WTC11 (cell line): ENCODE data around the gene CHKA. TPM values are rescaled to one million over a fixed set of nuclear protein-coding genes. Genes with fewer than 3 reads are reported as not detected.

Experiments used
- ATAC-seq: fragments of 200-7000 bp; cut with Tn5 transposase; 2 replicates; pipeline ENCODE4 v1.10.0; 2021; ENCODE audit warnings: mild to moderate bottlenecking, moderate library complexity
- CTCF ChIA-PET: fragments of 300-600 bp; sonication (Branson Sonifier 250); formaldehyde crosslinking; loops from one replicate; lab custom pipeline; 2021; ENCODE audit warnings: antibody characterized with exemption; lab: Charles Lee
- POLR2A ChIA-PET: fragments of 350-600 bp; sonication (Branson Sonifier 250); formaldehyde crosslinking; loops from one replicate; lab custom pipeline; 2021; ENCODE audit warnings: antibody characterized with exemption; lab: Charles Lee
- DNase-seq: peaks from one replicate; pipeline ENCODE4 v3.0.0; 2021; ENCODE audit warnings: low spot score
- H3K27ac Mint-ChIP-seq: 2 replicates; pipeline ENCODE4 v1.8.0; 2021; ENCODE audit warnings: mixed read lengths
- H3K27me3 Mint-ChIP-seq: 2 replicates; pipeline ENCODE4 v1.8.0; 2021; ENCODE audit warnings: low read depth, mild to moderate bottlenecking, moderate library complexity, mixed read lengths
- H3K36me3 Mint-ChIP-seq: 2 replicates; pipeline ENCODE4 v1.8.0; 2021; ENCODE audit warnings: mixed read lengths
- H3K4me1 Mint-ChIP-seq: 2 replicates; pipeline ENCODE4 v1.8.0; 2022; ENCODE audit warnings: mixed read lengths
- H3K4me3 Mint-ChIP-seq: 2 replicates; pipeline ENCODE4 v1.8.0; 2021; ENCODE audit warnings: mild to moderate bottlenecking, moderate library complexity, mixed read lengths
- H3K9me3 Mint-ChIP-seq: 2 replicates; pipeline ENCODE4 v1.8.0; 2021; ENCODE audit warnings: mixed read lengths
- GTF2I ChIP-seq: fragments of 250-450 bp; sonication (Bioruptor Pico); conservative IDR thresholded peaks from 2 replicates; pipeline ENCODE4 v1.4.0; 2021; ENCODE audit warnings: mild to moderate bottlenecking
- JUN ChIP-seq: sonication (generic); formaldehyde crosslinking; IDR thresholded peaks from 2 replicates; pipeline ENCODE4 v1.8.0; 2023; ENCODE audit warnings: mild to moderate bottlenecking, missing genetic modification reagents
- MXD4 ChIP-seq: fragments of 250-450 bp; sonication (Bioruptor Pico); IDR thresholded peaks from 2 replicates; pipeline ENCODE4 v1.8.0; 2021; ENCODE audit warnings: mild to moderate bottlenecking, moderate library complexity, borderline replicate concordance
- NR1H2 ChIP-seq: sonication (generic); formaldehyde crosslinking; IDR thresholded peaks from 2 replicates; pipeline ENCODE4 v1.9.0; 2021; ENCODE audit warnings: mild to moderate bottlenecking, moderate library complexity, missing genetic modification reagents
- PRRX2 ChIP-seq: fragments of 250-450 bp; sonication (Bioruptor Pico); IDR thresholded peaks from 2 replicates; pipeline ENCODE4 v1.8.0; 2021; ENCODE audit warnings: mild to moderate bottlenecking
- SP1 ChIP-seq: sonication (generic); formaldehyde crosslinking; conservative IDR thresholded peaks from 2 replicates; pipeline ENCODE4 v1.8.1; 2022; ENCODE audit warnings: missing genetic modification reagents
- TCF7 ChIP-seq: sonication (generic); formaldehyde crosslinking; IDR thresholded peaks from 2 replicates; pipeline ENCODE4 v1.8.0; 2022; ENCODE audit warnings: mild to moderate bottlenecking, low read depth, missing genetic modification reagents, moderate library complexity
- ZNF138 ChIP-seq: sonication (generic); formaldehyde crosslinking; conservative IDR thresholded peaks from 2 replicates; pipeline ENCODE4 v1.8.1; 2022; ENCODE audit warnings: mild to moderate bottlenecking, moderate library complexity, missing genetic modification reagents
- ZNF219 ChIP-seq: sonication (generic); formaldehyde crosslinking; IDR thresholded peaks from 2 replicates; pipeline ENCODE4 v1.8.0; 2023; ENCODE audit warnings: missing genetic modification reagents, mild to moderate bottlenecking, borderline replicate concordance
- ZNF423 ChIP-seq: fragments of 250-450 bp; sonication (Bioruptor Pico); IDR thresholded peaks from 2 replicates; pipeline ENCODE4 v2.1.2; 2022; ENCODE audit warnings: mild to moderate bottlenecking, moderate library complexity
- total RNA-seq: library from RNA; stranded (reverse); gene quantifications from 3 replicates; pipeline ENCODE4 v1.2.3, GENCODE V29; 2021
- TF ChIP-seq, protein P1 (sequence below): sonication (generic); formaldehyde crosslinking; IDR thresholded peaks from 2 replicates; pipeline ENCODE4 v1.8.1; 2023; ENCODE audit warnings: mild to moderate bottlenecking, missing genetic modification reagents, borderline replicate concordance
- TF ChIP-seq, protein P2 (sequence below): fragments of 250-450 bp; sonication (Bioruptor Pico); IDR thresholded peaks from 2 replicates; pipeline ENCODE4 v1.8.0; 2021; ENCODE audit warnings: mild to moderate bottlenecking
- TF ChIP-seq, protein P3 (sequence below): sonication (generic); formaldehyde crosslinking; IDR thresholded peaks from 2 replicates; pipeline ENCODE4 v1.8.1; 2023; ENCODE audit warnings: mild to moderate bottlenecking, moderate library complexity, missing genetic modification reagents
- TF ChIP-seq, protein P4 (sequence below): fragments of 250-450 bp; sonication (Bioruptor Pico); conservative IDR thresholded peaks from 2 replicates; pipeline ENCODE4 v1.9.0; 2021; ENCODE audit warnings: mild to moderate bottlenecking
- TF ChIP-seq, protein P5 (sequence below): sonication (generic); formaldehyde crosslinking; IDR thresholded peaks from 2 replicates; pipeline ENCODE4 v1.8.1; 2022; ENCODE audit warnings: low read depth, missing genetic modification reagents, borderline replicate concordance
- TF ChIP-seq, protein P6 (sequence below): sonication (generic); formaldehyde crosslinking; IDR thresholded peaks from 2 replicates; pipeline ENCODE4 v1.8.1; 2022; ENCODE audit warnings: mild to moderate bottlenecking, missing genetic modification reagents, moderate library complexity, borderline replicate concordance
- TF ChIP-seq, protein P7 (sequence below): sonication (generic); formaldehyde crosslinking; IDR thresholded peaks from 2 replicates; pipeline ENCODE4 v1.8.1; 2022; ENCODE audit warnings: mild to moderate bottlenecking, moderate library complexity, missing genetic modification reagents

CHKA gene
- total RNA-seq, 1 experiment from 2014 or later = 76.1 TPM

DNA sequence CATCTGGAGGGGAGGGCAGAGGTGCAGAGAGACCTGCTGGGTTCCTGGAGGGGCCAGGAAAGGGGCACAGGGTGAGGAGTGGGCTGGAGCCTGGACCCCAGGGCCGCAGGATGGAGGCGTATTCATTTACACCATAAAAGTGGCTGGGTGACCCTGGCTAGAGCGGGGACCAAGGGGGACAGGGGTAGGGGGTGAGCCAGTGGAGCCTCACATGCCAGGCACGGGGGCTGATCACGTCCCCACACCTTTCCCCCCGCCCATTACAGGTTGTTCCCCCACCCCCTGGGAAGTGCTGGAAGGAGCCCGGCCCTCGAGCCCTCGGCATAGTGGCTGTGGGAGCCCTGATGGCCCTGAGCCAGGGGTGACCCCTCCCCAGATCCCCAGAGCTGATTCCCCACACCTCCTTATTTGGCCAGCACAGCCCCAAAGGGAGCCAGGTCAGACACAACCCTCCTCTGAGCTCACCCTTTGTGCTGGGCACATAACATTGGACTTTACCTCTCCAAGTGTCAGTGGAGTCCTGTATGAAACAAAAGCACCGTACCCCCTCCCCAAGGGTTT lies 81.6 kb downstream of the CHKA start (continued):
- TF ChIP-seq, protein P1, sequence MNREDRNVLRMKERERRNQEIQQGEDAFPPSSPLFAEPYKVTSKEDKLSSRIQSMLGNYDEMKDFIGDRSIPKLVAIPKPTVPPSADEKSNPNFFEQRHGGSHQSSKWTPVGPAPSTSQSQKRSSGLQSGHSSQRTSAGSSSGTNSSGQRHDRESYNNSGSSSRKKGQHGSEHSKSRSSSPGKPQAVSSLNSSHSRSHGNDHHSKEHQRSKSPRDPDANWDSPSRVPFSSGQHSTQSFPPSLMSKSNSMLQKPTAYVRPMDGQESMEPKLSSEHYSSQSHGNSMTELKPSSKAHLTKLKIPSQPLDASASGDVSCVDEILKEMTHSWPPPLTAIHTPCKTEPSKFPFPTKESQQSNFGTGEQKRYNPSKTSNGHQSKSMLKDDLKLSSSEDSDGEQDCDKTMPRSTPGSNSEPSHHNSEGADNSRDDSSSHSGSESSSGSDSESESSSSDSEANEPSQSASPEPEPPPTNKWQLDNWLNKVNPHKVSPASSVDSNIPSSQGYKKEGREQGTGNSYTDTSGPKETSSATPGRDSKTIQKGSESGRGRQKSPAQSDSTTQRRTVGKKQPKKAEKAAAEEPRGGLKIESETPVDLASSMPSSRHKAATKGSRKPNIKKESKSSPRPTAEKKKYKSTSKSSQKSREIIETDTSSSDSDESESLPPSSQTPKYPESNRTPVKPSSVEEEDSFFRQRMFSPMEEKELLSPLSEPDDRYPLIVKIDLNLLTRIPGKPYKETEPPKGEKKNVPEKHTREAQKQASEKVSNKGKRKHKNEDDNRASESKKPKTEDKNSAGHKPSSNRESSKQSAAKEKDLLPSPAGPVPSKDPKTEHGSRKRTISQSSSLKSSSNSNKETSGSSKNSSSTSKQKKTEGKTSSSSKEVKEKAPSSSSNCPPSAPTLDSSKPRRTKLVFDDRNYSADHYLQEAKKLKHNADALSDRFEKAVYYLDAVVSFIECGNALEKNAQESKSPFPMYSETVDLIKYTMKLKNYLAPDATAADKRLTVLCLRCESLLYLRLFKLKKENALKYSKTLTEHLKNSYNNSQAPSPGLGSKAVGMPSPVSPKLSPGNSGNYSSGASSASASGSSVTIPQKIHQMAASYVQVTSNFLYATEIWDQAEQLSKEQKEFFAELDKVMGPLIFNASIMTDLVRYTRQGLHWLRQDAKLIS (CRISPR knock-in tag) = no peak
- TF ChIP-seq JUN (CRISPR knock-in tag) = no peak
- TF ChIP-seq, protein P2, sequence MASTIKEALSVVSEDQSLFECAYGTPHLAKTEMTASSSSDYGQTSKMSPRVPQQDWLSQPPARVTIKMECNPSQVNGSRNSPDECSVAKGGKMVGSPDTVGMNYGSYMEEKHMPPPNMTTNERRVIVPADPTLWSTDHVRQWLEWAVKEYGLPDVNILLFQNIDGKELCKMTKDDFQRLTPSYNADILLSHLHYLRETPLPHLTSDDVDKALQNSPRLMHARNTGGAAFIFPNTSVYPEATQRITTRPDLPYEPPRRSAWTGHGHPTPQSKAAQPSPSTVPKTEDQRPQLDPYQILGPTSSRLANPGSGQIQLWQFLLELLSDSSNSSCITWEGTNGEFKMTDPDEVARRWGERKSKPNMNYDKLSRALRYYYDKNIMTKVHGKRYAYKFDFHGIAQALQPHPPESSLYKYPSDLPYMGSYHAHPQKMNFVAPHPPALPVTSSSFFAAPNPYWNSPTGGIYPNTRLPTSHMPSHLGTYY (CRISPR knock-in tag) = no peak

DNA sequence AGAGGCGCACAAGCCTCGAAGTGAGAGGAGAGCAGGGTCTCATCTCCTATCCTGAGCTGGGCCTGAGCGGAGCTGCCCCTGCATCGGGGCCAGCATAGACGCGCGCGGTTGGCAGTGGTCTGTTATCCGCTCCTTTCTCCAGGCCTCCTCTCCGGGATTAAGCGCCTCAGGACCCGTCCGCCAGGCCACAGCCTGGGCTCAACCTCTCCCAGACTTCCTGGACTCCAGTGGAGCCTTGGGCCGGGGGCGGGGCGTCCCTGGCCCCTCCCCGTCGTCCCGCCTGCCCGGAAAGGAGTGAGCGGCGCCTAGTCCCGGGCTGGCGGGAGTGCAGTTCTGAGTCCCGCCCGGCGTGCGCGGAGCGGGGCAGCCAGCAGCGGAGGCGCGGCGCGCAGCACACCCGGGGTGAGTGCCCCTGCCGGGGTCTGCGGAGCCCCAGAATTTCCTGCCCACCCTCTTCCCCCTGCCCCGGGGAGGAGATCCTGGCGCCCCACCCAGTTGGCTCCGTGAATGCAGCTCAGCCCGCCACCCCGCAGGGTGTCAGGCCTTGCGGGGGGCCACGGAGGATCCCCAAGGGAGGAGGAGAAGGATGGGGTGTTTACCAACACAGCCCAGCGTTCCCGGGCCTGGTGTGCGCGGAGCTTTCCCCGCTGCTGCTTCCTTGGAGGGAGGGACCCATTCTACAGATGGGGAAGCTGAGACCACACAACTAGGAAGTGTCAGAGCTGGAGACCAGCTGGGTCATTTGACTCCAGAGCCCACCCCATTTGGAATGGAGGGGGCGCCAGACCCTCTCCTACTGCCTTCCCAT lies 82.3 kb downstream of the CHKA start, which contains the start of gene TCIRG1:
Gene TCIRG1, plus strand, starts transcription at position 308 of the 808 bp plus-strand sequence. CDS start 2,247 bp downstream, outside the sequence.
- no peaks in the 10 kb centered on the region for H3K9me3 Mint-ChIP-seq

More for the DNA sequence above, 82.3 kb downstream of the CHKA start, which contains the start of gene TCIRG1:
- POLR2A ChIA-PET = interaction anchor here (1.8 kb wide), 1 partner anchor 89 kb away, joined by 4 read pairs; no protein-coding TSS in a partner anchor
- no peaks in the 10 kb centered on the region for H3K27me3 Mint-ChIP-seq
- peaks cover 15% of the 10 kb centered on the region for H3K4me1 Mint-ChIP-seq
- CTCF ChIA-PET = interaction anchor here (0.8 to 3.1 kb wide), 5 partner anchors 17 to 168 kb away, joined by 3 to 11 read pairs (median 3); partner anchors contain the start of gene ALDH3B1
- peak; percentile 70 for ATAC-seq
- H3K27ac Mint-ChIP-seq = peak within 1 kb of the TSS; percentile 84; the same call in 1 of the 2 replicates
- TF ChIP-seq ZNF138 (CRISPR knock-in tag) = no peak; the same call in 1 of the 2 replicates
- TF ChIP-seq SP1 = peak; percentile 56; the same call in 1 of the 2 replicates
- TF ChIP-seq GTF2I = peak; percentile 97
- TF ChIP-seq TCF7 (CRISPR knock-in tag) = no peak
- no peak for TF ChIP-seq ZNF219
- TF ChIP-seq, protein P3, sequence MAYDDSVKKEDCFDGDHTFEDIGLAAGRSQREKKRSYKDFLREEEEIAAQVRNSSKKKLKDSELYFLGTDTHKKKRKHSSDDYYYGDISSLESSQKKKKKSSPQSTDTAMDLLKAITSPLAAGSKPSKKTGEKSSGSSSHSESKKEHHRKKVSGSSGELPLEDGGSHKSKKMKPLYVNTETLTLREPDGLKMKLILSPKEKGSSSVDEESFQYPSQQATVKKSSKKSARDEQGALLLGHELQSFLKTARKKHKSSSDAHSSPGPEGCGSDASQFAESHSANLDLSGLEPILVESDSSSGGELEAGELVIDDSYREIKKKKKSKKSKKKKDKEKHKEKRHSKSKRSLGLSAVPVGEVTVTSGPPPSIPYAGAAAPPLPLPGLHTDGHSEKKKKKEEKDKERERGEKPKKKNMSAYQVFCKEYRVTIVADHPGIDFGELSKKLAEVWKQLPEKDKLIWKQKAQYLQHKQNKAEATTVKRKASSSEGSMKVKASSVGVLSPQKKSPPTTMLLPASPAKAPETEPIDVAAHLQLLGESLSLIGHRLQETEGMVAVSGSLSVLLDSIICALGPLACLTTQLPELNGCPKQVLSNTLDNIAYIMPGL (CRISPR knock-in tag) = 0 out of 2 replicates have a peak, but pooled peaks have one; percentile 73
- TF ChIP-seq MXD4 = no peak
- TF ChIP-seq, protein P4, sequence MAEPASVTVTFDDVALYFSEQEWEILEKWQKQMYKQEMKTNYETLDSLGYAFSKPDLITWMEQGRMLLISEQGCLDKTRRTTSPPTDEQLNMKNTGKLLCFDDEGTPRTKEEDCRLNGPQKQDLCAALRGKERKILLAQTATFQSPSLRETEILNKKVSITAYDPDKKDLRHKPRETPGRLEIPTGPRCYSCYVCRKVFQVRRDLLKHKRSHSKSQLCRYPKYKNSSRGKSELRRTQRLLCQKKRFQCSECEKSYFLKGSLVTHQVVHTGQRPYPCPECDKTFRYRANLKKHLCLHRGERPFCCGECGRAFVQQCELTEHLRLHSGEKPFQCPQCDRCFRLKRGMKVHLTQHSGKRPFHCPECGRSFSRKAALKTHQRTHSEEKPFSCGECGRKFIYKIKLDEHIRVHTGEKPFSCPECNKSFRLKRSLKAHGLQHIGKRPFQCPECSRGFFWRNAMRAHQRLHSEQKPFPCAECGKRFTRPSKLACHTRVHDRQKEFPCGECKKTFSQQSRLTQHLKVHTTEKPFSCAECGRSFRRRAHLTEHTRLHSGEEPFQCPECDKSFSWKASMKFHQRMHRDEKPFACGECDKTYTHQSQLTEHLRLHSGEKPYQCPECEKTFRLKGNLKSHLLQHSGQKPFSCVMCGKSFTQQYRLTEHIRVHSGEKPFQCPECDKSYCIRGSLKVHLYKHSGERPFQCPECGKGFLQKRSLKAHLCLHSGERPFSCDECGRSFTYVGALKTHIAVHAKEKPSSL (CRISPR knock-in tag) = no peak
- TF ChIP-seq, protein P5, sequence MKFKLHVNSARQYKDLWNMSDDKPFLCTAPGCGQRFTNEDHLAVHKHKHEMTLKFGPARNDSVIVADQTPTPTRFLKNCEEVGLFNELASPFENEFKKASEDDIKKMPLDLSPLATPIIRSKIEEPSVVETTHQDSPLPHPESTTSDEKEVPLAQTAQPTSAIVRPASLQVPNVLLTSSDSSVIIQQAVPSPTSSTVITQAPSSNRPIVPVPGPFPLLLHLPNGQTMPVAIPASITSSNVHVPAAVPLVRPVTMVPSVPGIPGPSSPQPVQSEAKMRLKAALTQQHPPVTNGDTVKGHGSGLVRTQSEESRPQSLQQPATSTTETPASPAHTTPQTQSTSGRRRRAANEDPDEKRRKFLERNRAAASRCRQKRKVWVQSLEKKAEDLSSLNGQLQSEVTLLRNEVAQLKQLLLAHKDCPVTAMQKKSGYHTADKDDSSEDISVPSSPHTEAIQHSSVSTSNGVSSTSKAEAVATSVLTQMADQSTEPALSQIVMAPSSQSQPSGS = 0 out of 2 replicates have a peak, but pooled peaks have one; percentile 26
- TF ChIP-seq, protein P6, sequence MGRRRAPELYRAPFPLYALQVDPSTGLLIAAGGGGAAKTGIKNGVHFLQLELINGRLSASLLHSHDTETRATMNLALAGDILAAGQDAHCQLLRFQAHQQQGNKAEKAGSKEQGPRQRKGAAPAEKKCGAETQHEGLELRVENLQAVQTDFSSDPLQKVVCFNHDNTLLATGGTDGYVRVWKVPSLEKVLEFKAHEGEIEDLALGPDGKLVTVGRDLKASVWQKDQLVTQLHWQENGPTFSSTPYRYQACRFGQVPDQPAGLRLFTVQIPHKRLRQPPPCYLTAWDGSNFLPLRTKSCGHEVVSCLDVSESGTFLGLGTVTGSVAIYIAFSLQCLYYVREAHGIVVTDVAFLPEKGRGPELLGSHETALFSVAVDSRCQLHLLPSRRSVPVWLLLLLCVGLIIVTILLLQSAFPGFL = no peak
- TF ChIP-seq NR1H2 (CRISPR knock-in tag) = no peak
- peak; percentile 16; the same call in 1 of the 2 replicates for TF ChIP-seq ZNF423 (CRISPR knock-in tag)
- TF ChIP-seq, protein P7, sequence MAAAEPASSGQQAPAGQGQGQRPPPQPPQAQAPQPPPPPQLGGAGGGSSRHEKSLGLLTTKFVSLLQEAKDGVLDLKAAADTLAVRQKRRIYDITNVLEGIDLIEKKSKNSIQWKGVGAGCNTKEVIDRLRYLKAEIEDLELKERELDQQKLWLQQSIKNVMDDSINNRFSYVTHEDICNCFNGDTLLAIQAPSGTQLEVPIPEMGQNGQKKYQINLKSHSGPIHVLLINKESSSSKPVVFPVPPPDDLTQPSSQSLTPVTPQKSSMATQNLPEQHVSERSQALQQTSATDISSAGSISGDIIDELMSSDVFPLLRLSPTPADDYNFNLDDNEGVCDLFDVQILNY (CRISPR knock-in tag) = peak; percentile 86
- no peak for TF ChIP-seq PRRX2 (CRISPR knock-in tag)
- TF ChIP-seq, all 79 proteins: peak for 6
- Mint-ChIP-seq H3K36me3 (peaks cover 5% of the 10 kb centered on the region), H3K4me3 (peak within 1 kb of the TSS; percentile 55)
- peak; percentile 73 for DNase-seq
